HepG2 (cell line): ENCODE measurements around the gene ZNF793. TPM values are rescaled to one million over a fixed set of nuclear protein-coding genes. Genes with fewer than 3 reads are reported as not detected.
A peak's percentile ranks its signal among the peaks of the same experiment; 100 is the strongest.

Experiments
- ATAC-seq: fragments of 200-7000 bp; cut with Tn5 transposase; 3 replicates; pipeline ENCODE4 v1.9.1; 2020; ENCODE audit warnings: mild to moderate bottlenecking, moderate library complexity
- BruUV-seq: library from RNA; stranded (reverse); fragments of 400-500 nt; replicated peaks from 2 replicates; lab custom pipeline; 2021; lab: Mats Ljungman, UMichigan
- CTCF ChIA-PET: fragments of 300-600 bp; formaldehyde crosslinking; extraction: SDS; loops from one replicate; lab custom pipeline; 2021; ENCODE audit warnings: low total read pairs, inconsistent platforms, low intra/inter-chr PET ratio; lab: Yijun Ruan, JAX
- POLR2A ChIA-PET: fragments of 350-600 bp; sonication (Branson Sonifier 250); formaldehyde crosslinking; loops from one replicate; lab custom pipeline; 2020; ENCODE audit warnings: antibody characterized with exemption, inconsistent platforms; lab: Yijun Ruan, JAX
- DNase-seq: peaks from one replicate; pipeline ENCODE4 v3.0.0-alpha.2; 2015; ENCODE audit warnings: low spot score
- FAIRE-seq: peaks from 3 replicates; lab custom pipeline; 2011; peaks lifted over from hg19 to GRCh38; lab: Jason Lieb, UNC
- H2AFZ ChIP-seq: one replicate; pipeline ENCODE4 v1.6.1; 2011; ENCODE audit warnings: low read length, inconsistent platforms
- H3K27ac ChIP-seq: fragments of 300-600 bp; 3 replicates; pipeline ENCODE4 v1.8.0; 2011; ENCODE audit warnings: mixed run types, mild to moderate bottlenecking, mixed read lengths, low read length, inconsistent platforms; ENCODE audit not compliant: insufficient read depth; ENCODE audit errors: extremely low read length
- H3K27me3 ChIP-seq, 2 experiments: fragments of 200-600 bp in 1 of 2; 2 replicates in 1 of 2; 3 replicates in 1 of 2; pipeline versions ENCODE4 v1.6.0 to v1.8.0; 2011; ENCODE audit warnings: low read length in 2 of 2, mild to moderate bottlenecking in 2 of 2, moderate library complexity in 2 of 2, inconsistent platforms in 1 of 2; ENCODE audit not compliant: insufficient read depth in 2 of 2, control insufficient read depth in 1 of 2
- H3K36me3 ChIP-seq, 2 experiments: fragments of 200-600 bp in 1 of 2; replicated peaks in 1 of 2; 2 replicates in 1 of 2; 3 replicates in 1 of 2; pipeline versions ENCODE4 v1.5.1 to v1.8.0; 2011; ENCODE audit warnings: low read length in 2 of 2, inconsistent platforms in 1 of 2; ENCODE audit not compliant: insufficient read depth in 2 of 2, control insufficient read depth in 1 of 2
- H3K4me1 ChIP-seq: 2 replicates; pipeline ENCODE4 v1.5.1; 2012; ENCODE audit warnings: low read length, inconsistent platforms; ENCODE audit not compliant: insufficient read depth
- H3K4me2 ChIP-seq: 2 replicates; pipeline ENCODE4 v1.6.0; 2011; ENCODE audit warnings: low read depth, low read length, inconsistent platforms
- H3K4me3 ChIP-seq, 3 experiments: fragments of 200-600 bp in 1 of 3; sonication (generic), shearing (Covaris generic) in 1 of 3; replicated peaks in 1 of 3; 2 replicates each; pipeline ENCODE4 v1.5.1; 2011 to 2016; ENCODE audit warnings: low read length in 3 of 3, inconsistent platforms in 2 of 3, low read depth in 2 of 3, mild to moderate bottlenecking in 2 of 3, control low read depth in 1 of 3, mixed read lengths in 1 of 3; ENCODE audit not compliant: insufficient read depth in 1 of 3
- H3K79me2 ChIP-seq: one replicate; pipeline ENCODE4 v1.6.1; 2011; ENCODE audit warnings: low read length, inconsistent platforms; ENCODE audit not compliant: insufficient read depth
- H3K9ac ChIP-seq: 2 replicates; pipeline ENCODE4 v1.6.0; 2011; ENCODE audit warnings: mild to moderate bottlenecking, low read depth, low read length, inconsistent platforms; ENCODE audit not compliant: insufficient read depth
- H3K9me3 ChIP-seq: 2 replicates; pipeline ENCODE4 v1.5.1; 2012; ENCODE audit warnings: mild to moderate bottlenecking, low read length
- H4K20me1 ChIP-seq: 2 replicates; pipeline ENCODE4 v1.6.0; 2011; ENCODE audit warnings: inconsistent platforms, mild to moderate bottlenecking, low read length, moderate library complexity; ENCODE audit not compliant: insufficient read depth
- EZH2 ChIP-seq: conservative IDR thresholded peaks from 2 replicates; pipeline ENCODE4 v1.6.1; 2012; ENCODE audit warnings: mild to moderate bottlenecking, low read depth, low read length, moderate library complexity
- HNRNPLL ChIP-seq: fragments of 200-400 bp; formaldehyde crosslinking; IDR thresholded peaks from 2 replicates; pipeline ENCODE4 v1.6.1; 2017; ENCODE audit warnings: mild to moderate bottlenecking, low read depth, low read length; ENCODE audit not compliant: poor library complexity, severe bottlenecking
- PAXIP1 ChIP-seq: sonication (generic); formaldehyde crosslinking; conservative IDR thresholded peaks from 2 replicates; pipeline ENCODE4 v1.4.0; 2020; ENCODE audit warnings: mild to moderate bottlenecking, missing genetic modification reagents, moderate library complexity
- RBFOX2 ChIP-seq: fragments of 200-400 bp; formaldehyde crosslinking; IDR thresholded peaks from 2 replicates; pipeline ENCODE4 v1.6.1; 2017; ENCODE audit warnings: low read depth, mild to moderate bottlenecking, low read length
- SMAD1 ChIP-seq: sonication (generic); formaldehyde crosslinking; IDR thresholded peaks from 2 replicates; pipeline ENCODE4 v1.4.0; 2020; ENCODE audit warnings: missing genetic modification reagents, low read depth, mild to moderate bottlenecking, borderline replicate concordance
- THAP9 ChIP-seq: sonication (generic); formaldehyde crosslinking; IDR thresholded peaks from 2 replicates; pipeline ENCODE4; 2020; ENCODE audit warnings: missing genetic modification reagents, mild to moderate bottlenecking, borderline replicate concordance
- ZBTB39 ChIP-seq: sonication (generic); formaldehyde crosslinking; IDR thresholded peaks from 2 replicates; pipeline ENCODE4 v1.5.0; 2020; ENCODE audit warnings: missing genetic modification reagents
- ZNF274 ChIP-seq: sonication (generic); formaldehyde crosslinking; IDR thresholded peaks from 2 replicates; pipeline ENCODE4 v1.5.1; 2020; ENCODE audit warnings: mild to moderate bottlenecking, missing genetic modification reagents
- WGBS: methylation state at CpG from one replicate; pipeline ENCODE4 v1.1.6; 2017; ENCODE audit warnings: low lambda C conversion rate; 5-methylcytosine and 5-hydroxymethylcytosine counted together
- in situ Hi-C: cut with HindIII; loops from 2 replicates; pipeline ENCODE4 v1.10.0; 2017; ENCODE audit warnings: low pct_unique_long_range_greater_than_20kb; ENCODE audit not compliant: extremely low pct_ligation_motif_present
- intact Hi-C: fragments of 100-400 bp; cut with micrococcal nuclease; formaldehyde crosslinking; loops from one replicate; pipeline ENCODE4 v1.10.0; 2022; ENCODE audit not compliant: unreplicated experiment
- polyA plus RNA-seq, 8 experiments: library from polyadenylated mRNA; depleted of rRNA in 3 of 8; stranded (reverse) in 7 of 8; unstranded in 1 of 8; fragments of >200 nt; fragmentation: Illumina TruSeq in 4 of 8; extraction: Trizol in 4 of 8; gene quantifications; 2 replicates each; pipeline versions ENCODE4 v1.2.1 to v1.2.3, GENCODE V29; 2011 to 2016; ENCODE audit warnings: low read depth in 4 of 8, missing spikeins in 1 of 8, mixed read lengths in 1 of 8; ENCODE audit not compliant: insufficient read depth in 1 of 8
- total RNA-seq, 5 experiments: library from RNA; depleted of rRNA; stranded (reverse); fragments of >200 nt; fragmentation: Illumina TruSeq; extraction: Trizol; gene quantifications; 2 replicates each; pipeline ENCODE4 v1.2.3, GENCODE V29; 2016; ENCODE audit warnings: low read depth in 1 of 5

Gene ZNF793
- total and polyA plus RNA-seq, 2 of the 13 experiments (the other 11 are each of a cell fraction or from before 2014, with no cell fraction given), result 0.13 to 0.35 TPM

- H2AFZ ChIP-seq, result no peak overlapping the region
- H3K4me3 ChIP-seq, result no peak overlapping the region
- WGBS, result 64% methylated on average over 7 of the region's 7 CpGs
- no peak overlapping the region for H3K4me2 ChIP-seq
- no peaks in the 10 kb centered on the region for H4K20me1 ChIP-seq
- BruUV-seq, result no TSS peak
- no peak overlapping the region for H3K9ac ChIP-seq
- no peak overlapping the region for H3K27ac ChIP-seq
- ChIA-PET POLR2A (no interaction called here), CTCF (no interaction called here)
- FAIRE-seq, result no peak
- 0 out of 5 replicates have a peak, but pooled peaks cover 0 to 5% of the 10 kb centered on the region in 2 experiments for H3K36me3 ChIP-seq
- peaks cover 91% of the 10 kb centered on the region for H3K9me3 ChIP-seq
- H3K4me1 ChIP-seq, result no peaks in the 10 kb centered on the region
- no peak for DNase-seq
- no peak for TF ChIP-seq RBFOX2
- TF ChIP-seq ZNF274 (CRISPR knock-in tag), result peak; percentile 98; the same call in 1 of the 2 replicates
- TF ChIP-seq, all 625 proteins: peak for 1
- in situ Hi-C loops, result no loop called here
- no peaks in the 10 kb centered on the region for H3K27me3 ChIP-seq
- no peak for ATAC-seq
- H3K79me2 ChIP-seq, result no peaks in the 10 kb centered on the region
- intact Hi-C loops, result no loop called here
Measured at GRCh38 chr19:37564624-37565369, 58.1 kb downstream of the ZNF793 start.

- in situ Hi-C loops (no loop called here), intact Hi-C loops (no loop called here)
- Histone ChIP-seq H3K4me1 (no peaks in the 10 kb centered on the region), H3K9ac (no peak overlapping the region), H3K27ac (no peak overlapping the region), H3K4me2 (no peak overlapping the region), H3K79me2 (no peaks in the 10 kb centered on the region), H3K9me3 (peaks cover 89% of the 10 kb centered on the region; the same call in 1 of the 2 replicates), H3K27me3 (no peaks in the 10 kb centered on the region), H3K4me3 (no peak overlapping the region), H2AFZ (no peak overlapping the region), H4K20me1 (no peaks in the 10 kb centered on the region), H3K36me3 (0 out of 5 replicates have a peak, but pooled peaks cover 0 to 5% of the 10 kb centered on the region in 2 experiments)
- FAIRE-seq, result no peak
- ChIA-PET POLR2A (no interaction called here), CTCF (no interaction called here)
- ATAC-seq, result no peak
- DNase-seq, result no peak
- BruUV-seq, result no TSS peak
- TF ChIP-seq ZBTB39 (CRISPR knock-in tag) (no peak), EZH2 (no peak), HNRNPLL (no peak), PAXIP1 (CRISPR knock-in tag) (no peak), THAP9 (CRISPR knock-in tag) (no peak), SMAD1 (CRISPR knock-in tag) (no peak)
Measured at GRCh38 chr19:37565370-37565669, 58.6 kb downstream of the ZNF793 start.
